ENCODE data around the gene EPS8.
A peak's percentile ranks its signal among the peaks of the same experiment; 100 is the strongest.

The EPS8 gene

DNA sequence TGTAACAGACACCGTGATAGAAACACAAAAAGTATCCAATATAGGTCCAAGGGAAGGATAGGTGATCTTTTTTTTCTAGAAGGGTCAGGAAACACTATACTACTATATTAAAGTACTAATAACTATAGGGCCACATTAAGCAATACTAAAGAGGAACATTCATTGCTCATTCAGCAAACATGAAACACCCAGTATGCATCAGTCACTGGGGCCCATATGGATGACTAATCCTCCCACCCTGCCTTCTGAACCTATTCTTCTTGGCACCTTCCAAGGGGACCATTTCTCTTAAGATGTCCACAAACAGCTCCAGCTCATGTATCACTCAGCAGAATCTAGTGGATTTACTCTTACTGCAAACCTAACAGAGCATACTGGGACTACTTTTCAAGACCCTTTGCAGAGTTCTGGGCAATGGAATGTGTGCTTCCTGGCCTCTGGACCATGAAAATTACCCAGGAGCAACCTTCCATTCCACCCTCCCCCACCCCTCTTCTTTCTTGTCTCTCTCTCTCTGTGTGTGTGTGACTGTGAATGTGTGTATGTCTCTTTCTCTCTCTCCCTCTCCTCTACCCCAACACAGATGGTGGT lies 187.9 kb downstream of the EPS8 start:
- DNase-seq (no peak), ATAC-seq (peak; percentile 67)

DNA sequence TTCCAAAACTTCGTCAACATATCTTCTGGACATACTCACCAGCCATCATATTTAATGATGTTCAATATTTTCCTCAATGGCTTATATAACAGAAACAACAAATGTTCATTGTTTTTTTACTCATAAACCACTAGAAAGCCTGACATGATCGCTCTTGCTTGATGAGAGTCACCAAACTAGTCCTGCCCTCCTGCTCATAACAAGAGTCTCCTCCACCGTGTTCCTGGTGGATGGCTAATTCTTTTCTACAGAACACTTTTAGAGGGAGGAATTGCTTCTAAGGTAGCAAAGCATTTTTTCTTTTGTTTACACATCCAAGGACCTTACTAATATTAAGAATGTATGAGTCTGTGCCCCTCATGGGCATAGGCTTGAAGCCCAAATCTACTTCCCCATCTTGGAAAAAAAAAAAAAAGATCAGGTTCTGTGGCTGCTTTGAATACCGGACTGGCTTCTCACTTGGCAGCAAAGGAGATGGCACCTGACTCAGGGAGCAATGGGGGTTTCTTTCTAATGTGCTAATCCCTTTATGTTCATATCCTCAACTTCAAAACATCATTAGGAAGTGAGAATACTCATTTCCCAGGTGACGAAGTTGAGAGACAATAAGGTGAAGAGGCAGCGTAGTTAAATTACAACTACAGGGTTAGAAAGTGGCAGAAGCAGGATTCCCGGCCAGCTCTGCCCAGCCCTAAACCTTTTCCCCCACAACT lies 188.8 kb downstream of the EPS8 start:
- DNase-seq (no peak), ATAC-seq (no peak)

DNA sequence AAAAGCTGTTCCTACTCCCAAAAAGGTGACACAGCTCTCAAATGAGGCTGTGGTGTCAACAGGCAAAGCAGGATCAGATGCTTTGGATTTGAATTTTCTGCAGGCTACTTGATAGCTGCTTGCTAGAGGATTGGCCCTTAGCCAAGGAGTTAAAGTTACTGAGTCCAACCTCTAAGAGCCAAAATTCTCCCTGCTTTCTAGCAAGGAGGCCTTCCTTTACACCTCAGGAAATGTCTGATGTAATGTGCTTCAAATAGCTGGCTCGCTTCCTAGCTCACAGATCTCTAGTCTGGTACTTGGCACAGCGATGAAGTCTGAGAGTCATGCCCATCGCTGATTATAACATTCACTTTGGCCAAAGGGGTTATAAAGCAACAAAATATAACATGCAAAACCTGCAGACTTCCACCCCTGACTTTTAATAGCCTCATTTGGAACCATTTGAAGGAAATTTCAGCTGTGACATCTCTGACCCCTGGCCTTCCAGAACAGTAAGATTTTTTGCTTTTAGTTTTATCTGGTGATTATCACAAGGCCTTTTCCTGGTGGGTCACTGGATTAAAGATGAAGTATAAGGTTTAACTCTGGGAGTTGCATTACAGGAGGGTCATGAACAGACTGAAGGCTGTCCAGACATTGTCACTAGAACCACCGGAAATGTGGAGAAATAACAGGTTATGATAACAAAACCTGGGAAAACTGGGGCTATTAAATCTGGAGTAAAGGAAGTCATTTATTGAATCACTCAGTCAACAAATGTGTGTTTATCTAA lies 189.7 kb downstream of the EPS8 start:
- no peak for ATAC-seq
- no peak for DNase-seq

DNA sequence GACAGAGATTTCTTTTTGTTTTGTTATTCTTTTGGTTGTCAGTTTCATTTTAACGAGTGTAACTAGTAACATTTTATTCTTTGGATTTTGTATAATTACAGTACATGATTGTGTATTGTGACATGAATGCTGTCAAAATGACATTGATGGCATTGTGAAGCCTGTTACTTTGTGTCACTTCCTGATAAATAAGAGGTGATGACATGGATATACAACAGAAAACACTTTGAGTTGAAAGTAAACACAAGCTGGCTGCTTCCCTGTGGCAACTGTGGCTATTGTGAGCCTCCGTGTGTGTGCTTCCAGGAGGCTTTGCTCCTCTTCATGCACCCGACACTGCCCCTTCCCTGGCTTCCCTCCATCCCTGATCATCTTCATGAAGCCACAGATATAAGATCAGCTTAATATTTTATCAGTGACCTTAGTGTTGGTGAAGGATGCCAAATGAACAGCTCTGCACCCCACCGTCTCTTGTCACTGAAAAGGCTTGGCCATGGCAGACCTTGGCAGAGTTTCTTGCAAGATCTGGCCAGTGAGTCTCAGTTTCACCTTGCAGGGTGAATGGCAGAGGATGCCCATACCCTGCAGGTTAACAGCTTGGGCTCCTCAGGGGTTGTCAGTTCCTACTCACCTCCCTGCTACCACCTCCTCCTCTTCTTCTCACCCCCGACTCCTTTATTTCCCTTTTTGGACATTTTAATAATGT lies 191.9 kb downstream of the EPS8 start:
- ATAC-seq (no peak), DNase-seq (no peak)

DNA sequence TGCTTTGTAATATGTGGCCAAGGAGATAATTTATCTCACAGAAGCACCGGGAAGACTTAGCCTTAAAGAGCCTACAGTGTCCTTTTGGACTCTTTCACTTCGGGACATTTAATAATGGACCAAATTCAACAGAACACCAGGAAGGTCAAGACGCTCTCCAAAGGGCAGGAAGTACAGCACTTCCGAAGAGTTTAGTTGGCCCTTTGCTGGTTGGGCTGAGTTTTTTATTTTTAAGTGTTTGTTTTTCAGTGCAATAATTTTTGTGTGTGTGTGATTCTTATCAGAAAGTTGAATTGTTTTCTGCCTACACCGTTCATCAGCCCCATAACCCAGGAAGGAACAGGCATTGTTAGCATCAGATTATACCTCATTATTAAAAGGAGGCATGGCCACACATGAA lies 193.0 kb downstream of the EPS8 start:
- no peak for DNase-seq
- ATAC-seq, result no peak

- no peak for DNase-seq
- ATAC-seq, result no peak
Observed at GRCh38 chr12:15592934-15593333, 196.3 kb downstream of the EPS8 start.

DNA sequence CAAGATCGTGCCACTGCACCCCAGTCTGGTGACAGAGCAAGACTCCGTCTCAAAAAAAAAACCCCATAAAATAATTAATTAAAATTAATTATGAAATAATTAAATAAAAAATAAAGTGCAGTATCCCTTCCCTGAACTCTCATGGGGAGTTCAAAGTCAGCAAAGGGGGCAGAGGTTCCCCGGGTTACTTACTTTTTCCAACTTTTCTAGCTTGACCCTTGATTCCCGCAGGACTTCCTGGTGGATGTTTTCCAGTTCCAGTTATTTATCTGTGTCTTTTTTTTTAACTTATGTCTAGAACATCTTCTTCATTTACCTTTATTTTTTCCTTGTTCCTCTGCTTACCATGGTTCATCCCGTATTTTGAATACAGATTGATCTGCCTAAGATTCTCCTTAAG lies 197.4 kb downstream of the EPS8 start:
- DNase-seq (no peak), ATAC-seq (no peak)

- DNase-seq (peak; percentile 30), ATAC-seq (peak; percentile 84)
Observed at GRCh38 chr12:15590180-15590826, 198.9 kb downstream of the EPS8 start.

GRCh38 chr12:15589328-15590032 lies 199.7 kb downstream of the EPS8 start:
- ATAC-seq, result no peak

DNA sequence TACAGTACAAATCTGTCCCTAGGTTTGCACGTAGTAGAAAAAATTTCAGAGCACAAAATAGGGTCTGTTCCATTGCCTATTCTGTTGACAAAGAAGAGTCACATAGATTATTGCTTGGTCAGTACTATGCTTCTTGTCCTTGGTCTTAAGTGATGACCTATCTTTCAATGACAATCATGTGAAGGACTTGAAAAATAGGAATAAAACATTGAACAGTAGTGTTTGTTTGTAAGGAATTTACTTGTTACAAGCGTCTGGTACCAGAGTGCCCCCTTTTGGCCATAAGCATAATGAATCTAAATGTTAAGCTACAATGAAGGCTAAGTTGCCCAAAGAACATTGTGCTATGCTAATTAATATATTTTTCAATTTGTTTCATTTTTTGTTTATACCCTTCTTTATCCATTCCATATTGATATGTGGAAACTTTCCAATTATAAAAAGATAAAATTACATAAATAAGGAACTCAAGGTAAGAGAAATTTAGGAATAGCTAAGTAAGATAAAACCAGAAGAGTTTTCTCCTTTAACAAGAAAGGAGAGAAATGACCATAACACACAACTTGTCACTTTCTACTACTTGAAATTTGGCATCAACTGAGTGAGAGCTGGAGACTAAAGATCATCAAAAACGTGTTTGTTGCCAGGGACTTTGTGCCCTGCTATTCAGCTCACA lies 204.7 kb downstream of the EPS8 start:
- peak; percentile 21 for DNase-seq
- peak; percentile 40 for ATAC-seq

More at GRCh38 chr12:15589328-15590032, 199.7 kb downstream of the EPS8 start:
- DNase-seq, result no peak

GRCh38 chr12:15583804-15584203 lies 205.4 kb downstream of the EPS8 start:
- ATAC-seq (no peak), DNase-seq (no peak)

DNA sequence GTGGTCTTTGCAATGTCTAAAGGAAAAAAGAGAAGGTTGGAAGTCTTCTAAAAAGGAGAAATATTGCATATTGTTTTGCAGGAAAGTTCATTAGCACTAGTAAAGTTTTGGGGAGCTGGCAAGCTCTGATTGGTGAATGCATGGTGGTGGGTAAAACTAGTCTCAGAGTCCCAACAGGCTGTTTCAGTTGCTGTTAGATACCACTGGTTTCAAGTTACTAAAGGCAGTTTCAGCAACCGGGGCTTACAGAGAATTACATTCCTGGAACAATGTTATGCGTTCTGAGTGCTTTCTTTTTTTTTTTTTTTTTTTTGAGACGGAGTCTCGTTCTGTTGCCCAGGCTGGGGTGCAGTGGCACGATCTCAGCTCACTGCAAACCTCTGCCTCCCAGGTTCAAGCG lies 208.2 kb downstream of the EPS8 start:
- ATAC-seq, result no peak

DNA sequence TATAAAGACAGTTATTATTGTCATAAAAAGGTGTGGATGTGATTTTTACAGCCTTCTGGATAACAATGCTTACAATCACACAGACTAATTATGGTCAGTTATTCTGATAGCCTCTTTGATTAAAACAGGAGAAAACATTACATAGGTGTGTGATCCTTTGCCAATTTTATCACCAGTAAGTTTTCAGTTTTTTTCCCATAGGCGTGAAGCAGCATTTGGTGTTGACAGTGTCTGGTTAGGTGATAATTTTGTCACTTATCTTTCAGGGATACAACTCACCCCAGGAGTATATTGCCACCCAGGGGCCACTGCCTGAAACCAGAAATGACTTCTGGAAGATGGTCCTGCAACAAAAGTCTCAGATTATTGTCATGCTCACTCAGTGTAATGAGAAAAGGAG lies 208.8 kb downstream of the EPS8 start:
- DNase-seq, result peak; percentile 18
- ATAC-seq, result no peak

More for the DNA sequence above, 208.2 kb downstream of the EPS8 start:
- no peak for DNase-seq

DNA sequence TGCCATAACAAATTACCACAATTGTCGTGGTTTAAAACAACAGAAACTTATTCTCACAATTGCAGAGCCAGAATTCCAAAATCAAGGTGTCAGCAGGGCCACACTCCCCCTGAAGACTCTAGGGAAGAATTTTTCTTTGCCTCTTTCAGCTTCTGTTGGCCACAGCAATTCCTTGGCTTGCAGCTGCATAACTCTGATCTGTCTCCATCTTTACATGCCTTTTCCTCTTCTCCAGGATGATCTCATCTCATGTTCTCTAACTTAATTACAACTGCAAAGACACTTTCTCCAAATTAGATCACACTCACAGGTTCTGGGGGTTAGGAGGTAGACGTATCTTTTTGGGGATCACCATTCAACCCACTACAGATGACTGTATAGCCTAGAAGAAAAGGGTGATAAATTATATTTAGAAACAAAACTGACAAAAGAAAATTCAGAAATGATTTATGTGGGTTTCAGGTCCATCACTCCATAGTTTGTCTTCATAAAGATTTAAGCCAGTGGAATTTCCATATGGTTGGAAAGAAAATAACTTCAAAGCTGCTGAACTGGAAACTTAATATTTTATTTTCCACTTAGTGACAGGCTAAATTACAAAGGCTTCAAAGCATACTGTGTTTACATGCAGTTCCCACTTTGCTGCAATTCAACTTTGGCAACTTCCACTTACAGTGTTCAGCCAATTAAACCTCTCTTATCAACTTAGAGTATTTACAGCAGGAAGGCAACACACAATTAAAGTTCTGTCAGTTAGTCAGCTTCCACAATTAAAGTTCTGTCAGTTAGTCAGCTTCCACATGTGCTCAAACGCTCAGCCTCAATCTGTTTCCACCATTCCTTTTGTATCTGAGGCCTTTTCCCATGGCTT lies 213.3 kb downstream of the EPS8 start:
- ATAC-seq, result peak; percentile 67
- no peak for DNase-seq

DNA sequence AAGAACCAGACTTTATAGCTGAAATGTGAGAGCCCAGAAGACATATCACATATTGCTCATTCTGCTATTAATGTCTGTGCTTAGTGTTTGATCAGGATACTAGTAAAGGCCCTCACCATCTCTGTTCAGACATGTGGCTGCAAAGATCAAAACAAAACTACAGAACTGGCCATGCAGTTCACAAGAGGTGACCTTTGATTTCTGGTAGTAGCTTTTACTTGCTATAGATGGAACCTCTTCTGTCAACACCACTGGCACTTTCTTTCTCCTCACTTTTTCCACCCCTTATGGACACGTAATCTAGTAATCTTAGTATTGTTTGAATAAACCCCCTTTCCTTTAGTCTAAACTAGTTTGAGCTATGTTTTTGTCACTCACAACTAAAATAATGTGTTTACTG lies 214.8 kb downstream of the EPS8 start:
- no peak for DNase-seq
- ATAC-seq, result no peak
